SK-N-SH treated with all-trans-retinoic acid at 6 μM for 48 hours (cell line): ENCODE results near the gene MAB21L3.

Experiments
- ATAC-seq: fragments of 200-7000 bp; cut with Tn5 transposase; 3 replicates; pipeline ENCODE4 v1.9.1; 2020; ENCODE audit warnings: mild to moderate bottlenecking, moderate library complexity
- ARNTL ChIP-seq: fragments of 450-650 bp; formaldehyde crosslinking; IDR thresholded peaks from 2 replicates; pipeline ENCODE4 v1.5.0; 2020; ENCODE audit warnings: low read depth, mild to moderate bottlenecking, moderate library complexity, borderline replicate concordance
- BACH2 ChIP-seq: fragments of 250-450 bp; sonication (Bioruptor Pico); IDR thresholded peaks from 2 replicates; pipeline ENCODE4 v1.9.0; 2021; ENCODE audit warnings: mild to moderate bottlenecking, borderline replicate concordance
- CREB5 ChIP-seq: fragments of 250-450 bp; sonication (Bioruptor Pico); IDR thresholded peaks from 2 replicates; pipeline ENCODE4 v1.5.1; 2020; ENCODE audit warnings: low read depth, mild to moderate bottlenecking, moderate library complexity
- CSDC2 ChIP-seq: fragments of 250-450 bp; sonication (Bioruptor Pico); IDR thresholded peaks from 2 replicates; pipeline ENCODE4 v1.5.0; 2020; ENCODE audit warnings: mild to moderate bottlenecking, moderate library complexity
- CSRNP3 ChIP-seq: fragments of 250-450 bp; sonication (Bioruptor Pico); IDR thresholded peaks from 2 replicates; pipeline ENCODE4 v1.5.1; 2021; ENCODE audit warnings: mild to moderate bottlenecking, moderate library complexity
- ESRRG ChIP-seq: fragments of 250-450 bp; sonication (Bioruptor Pico); IDR thresholded peaks from 2 replicates; pipeline ENCODE4 v1.6.1; 2021; ENCODE audit warnings: mild to moderate bottlenecking
- ISL1 ChIP-seq: fragments of 250-450 bp; sonication (Bioruptor Pico); IDR thresholded peaks from 2 replicates; pipeline ENCODE4 v2.1.2; 2022; ENCODE audit warnings: mild to moderate bottlenecking, moderate library complexity
- OSR1 ChIP-seq: fragments of 250-450 bp; sonication (Bioruptor Pico); IDR thresholded peaks from 2 replicates; pipeline ENCODE4 v1.8.0; 2022; ENCODE audit warnings: moderate library complexity, mild to moderate bottlenecking, inconsistent platforms
- POU6F1 ChIP-seq: fragments of 250-450 bp; sonication (Bioruptor Pico); IDR thresholded peaks from 2 replicates; pipeline ENCODE4 v1.8.0; 2021; ENCODE audit warnings: low read depth, mild to moderate bottlenecking, moderate library complexity, borderline replicate concordance
- PPARA ChIP-seq: fragments of 250-450 bp; sonication (Bioruptor Pico); IDR thresholded peaks from 2 replicates; pipeline ENCODE4 v1.5.0; 2020; ENCODE audit warnings: mild to moderate bottlenecking, borderline replicate concordance
- RARB ChIP-seq: fragments of 250-450 bp; sonication (Bioruptor Pico); IDR thresholded peaks from 2 replicates; pipeline ENCODE4 v1.8.0; 2021; ENCODE audit warnings: mild to moderate bottlenecking, moderate library complexity
- SNAI2 ChIP-seq: fragments of 250-450 bp; sonication (Bioruptor Pico); IDR thresholded peaks from 2 replicates; pipeline ENCODE4 v1.5.0; 2020; ENCODE audit warnings: mild to moderate bottlenecking, moderate library complexity
- TCF4 ChIP-seq: fragments of 250-450 bp; sonication (Bioruptor Pico); IDR thresholded peaks from 2 replicates; pipeline ENCODE4 v1.8.0; 2021; ENCODE audit warnings: mild to moderate bottlenecking, moderate library complexity, borderline replicate concordance
- TOX ChIP-seq: fragments of 250-450 bp; sonication (Bioruptor Pico); IDR thresholded peaks from 2 replicates; pipeline ENCODE4 v1.8.0; 2021; ENCODE audit warnings: mild to moderate bottlenecking, moderate library complexity, borderline replicate concordance
- TSHZ2 ChIP-seq: fragments of 250-450 bp; sonication (Bioruptor Pico); IDR thresholded peaks from 2 replicates; pipeline ENCODE4 v1.5.0; 2020; ENCODE audit warnings: mild to moderate bottlenecking, moderate library complexity
- ZC3H10 ChIP-seq: fragments of 250-450 bp; sonication (Bioruptor Pico); IDR thresholded peaks from 2 replicates; pipeline ENCODE4 v1.5.1; 2021; ENCODE audit warnings: mild to moderate bottlenecking, moderate library complexity
- ZFP3 ChIP-seq: fragments of 250-450 bp; sonication (Bioruptor Pico); IDR thresholded peaks from 2 replicates; pipeline ENCODE4 v1.5.0; 2020; ENCODE audit warnings: mild to moderate bottlenecking, moderate library complexity
- ZFP30 ChIP-seq: fragments of 450-650 bp; formaldehyde crosslinking; IDR thresholded peaks from 2 replicates; pipeline ENCODE4 v1.5.0; 2022; ENCODE audit warnings: mild to moderate bottlenecking, moderate library complexity
- ZNF565 ChIP-seq: fragments of 450-650 bp; formaldehyde crosslinking; conservative IDR thresholded peaks from 2 replicates; pipeline ENCODE4 v1.5.0; 2020; ENCODE audit warnings: low read depth, mild to moderate bottlenecking, moderate library complexity
- ZNF8 ChIP-seq: fragments of 450-650 bp; formaldehyde crosslinking; IDR thresholded peaks from 2 replicates; pipeline ENCODE4 v1.5.0; 2020; ENCODE audit warnings: mild to moderate bottlenecking, moderate library complexity

Gene MAB21L3

GRCh38 chr1:116067566-116067890 lies 43.7 kb upstream of the MAB21L3 start:
- TF ChIP-seq ZNF8 (CRISPR knock-in tag): no peak
- no peak for TF ChIP-seq TCF4 (CRISPR knock-in tag)
- no peak for TF ChIP-seq CSRNP3 (CRISPR knock-in tag)
- TF ChIP-seq ZC3H10: no peak
- TF ChIP-seq ESRRG (CRISPR knock-in tag): no peak
- TF ChIP-seq CREB5 (CRISPR knock-in tag): no peak
- no peak for TF ChIP-seq POU6F1 (CRISPR knock-in tag)
- no peak for TF ChIP-seq PPARA (CRISPR knock-in tag)
- no peak for TF ChIP-seq CSDC2 (CRISPR knock-in tag)
- no peak for TF ChIP-seq ARNTL (CRISPR knock-in tag)
- TF ChIP-seq OSR1 (CRISPR knock-in tag): no peak
- TF ChIP-seq ZFP3 (CRISPR knock-in tag): no peak
- TF ChIP-seq TOX: no peak
- TF ChIP-seq ZNF565: no peak
- TF ChIP-seq ZFP30 (CRISPR knock-in tag): no peak
- no peak for TF ChIP-seq RARB (CRISPR knock-in tag)

GRCh38 chr1:116075575-116075974 lies 35.6 kb upstream of the MAB21L3 start:
- no peak for TF ChIP-seq POU6F1 (CRISPR knock-in tag)
- TF ChIP-seq ZNF565: no peak
- TF ChIP-seq ZC3H10: no peak
- TF ChIP-seq ISL1 (CRISPR knock-in tag): no peak
- TF ChIP-seq ZFP30 (CRISPR knock-in tag): no peak
- TF ChIP-seq TSHZ2: no peak
- no peak for TF ChIP-seq ESRRG (CRISPR knock-in tag)
- no peak for TF ChIP-seq SNAI2 (CRISPR knock-in tag)
- no peak for TF ChIP-seq TOX
- no peak for ATAC-seq

More at GRCh38 chr1:116067566-116067890, 43.7 kb upstream of the MAB21L3 start:
- no peak for ATAC-seq

GRCh38 chr1:116075990-116076389 lies 35.2 kb upstream of the MAB21L3 start:
- no peak for TF ChIP-seq POU6F1 (CRISPR knock-in tag)
- no peak for TF ChIP-seq ZC3H10
- no peak for TF ChIP-seq ZFP3 (CRISPR knock-in tag)
- TF ChIP-seq BACH2: no peak
- no peak for TF ChIP-seq ZNF565

More at GRCh38 chr1:116075990-116076389, 35.2 kb upstream of the MAB21L3 start:
- ATAC-seq: no peak
